Measurements from ENCODE around the gene RND2. TPM values are rescaled to one million over a fixed set of nuclear protein-coding genes. Genes with fewer than 3 reads are reported as not detected.

The RND2 gene
- total RNA-seq, 1 experiment from 2014 or later: 5.5 TPM

DNA sequence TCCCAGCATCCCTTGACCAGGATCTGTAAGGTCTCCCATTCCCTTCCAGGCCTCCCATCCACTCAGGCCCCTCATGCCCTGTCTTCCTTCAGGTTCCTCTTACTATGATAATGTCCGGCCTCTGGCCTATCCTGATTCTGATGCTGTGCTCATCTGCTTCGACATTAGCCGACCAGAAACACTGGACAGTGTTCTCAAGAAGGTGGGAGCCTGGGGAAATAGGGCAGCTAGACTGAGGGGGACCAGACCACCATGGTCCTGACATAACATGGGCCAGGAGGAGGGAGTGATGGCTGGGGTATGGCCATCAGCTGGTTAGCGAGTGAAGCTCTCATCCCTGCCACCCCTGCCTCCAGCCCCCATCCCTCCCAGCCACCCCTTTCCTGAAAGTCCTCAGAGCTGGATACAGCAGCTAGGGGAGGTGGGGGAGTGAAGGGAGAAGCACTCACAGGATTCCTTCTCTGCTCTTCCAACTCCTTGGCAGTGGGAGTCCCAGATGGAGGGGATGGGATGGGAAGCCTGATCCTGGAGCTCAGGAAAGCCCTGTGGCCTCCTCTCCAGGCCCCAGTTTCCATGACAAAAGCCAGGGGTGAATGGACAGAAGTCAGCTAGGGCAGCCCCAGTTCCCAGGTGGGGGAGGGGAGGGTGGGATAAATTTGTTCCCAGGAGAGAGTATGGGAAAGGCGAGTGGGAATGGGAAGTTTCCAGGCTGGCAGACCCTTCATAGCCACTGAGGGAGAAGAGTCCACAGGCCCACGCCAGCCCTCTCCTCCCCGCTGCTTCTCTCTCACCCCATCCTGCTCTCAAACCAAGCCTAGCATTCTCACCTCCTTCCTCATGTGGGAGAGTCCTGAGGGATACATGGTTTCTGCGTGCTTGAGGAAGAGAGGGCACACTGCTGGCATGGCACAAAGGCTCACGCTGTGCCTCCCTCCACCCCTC lies 2.3 kb downstream of the RND2 start:
- Histone ChIP-seq H3K27me3 (replicated peaks; ENCODE audit: insufficient read depth, low read depth, low read length, poor library complexity) (no peaks in the 10 kb centered on the region), H3K9me3 (ENCODE audit: low read depth, low read length, poor library complexity, severe bottlenecking) (no peaks in the 10 kb centered on the region), H3K27ac (ENCODE audit: low read depth, low read length, poor library complexity, severe bottlenecking) (no peak overlapping the region), H3K36me3 (ENCODE audit: insufficient read depth, low read length, poor library complexity, severe bottlenecking) (no peaks in the 10 kb centered on the region), H3K4me3 (ENCODE audit: low read depth, low read length, poor library complexity, severe bottlenecking) (no peak overlapping the region), H3K4me1 (ENCODE audit: insufficient read depth, low read length, poor library complexity, severe bottlenecking) (no peaks in the 10 kb centered on the region)
- TF ChIP-seq CTCF (conservative IDR thresholded peaks at IDR 0.05; ENCODE audit: low read depth, low read length): no peak
- no peak for TF ChIP-seq EZH2 (IDR thresholded peaks at IDR 0.05; ENCODE audit: borderline replicate concordance, low read depth, low read length, poor library complexity, severe bottlenecking)
- no TSS peak for BruUV-seq (replicated peaks)
- POLR2A ChIA-PET (ENCODE audit: low non-redundant PET): no interaction called here
- no peak for DNase-seq (ENCODE audit: low spot score)
- intact Hi-C loops (cut with micrococcal nuclease; ENCODE audit: unreplicated experiment): loop anchor here (10.0 kb wide), 1 partner anchor 97 kb away; the partner anchor contains the start of gene BRCA1
- CTCF ChIA-PET: no interaction called here

- ChIA-PET CTCF (no interaction called here), POLR2A (ENCODE audit: low non-redundant PET) (no interaction called here)
- no peaks in the 10 kb centered on the region for H3K4me1 ChIP-seq (ENCODE audit: insufficient read depth, low read length, poor library complexity, severe bottlenecking)
- no TSS peak for BruUV-seq (replicated peaks)
- H3K36me3 ChIP-seq (ENCODE audit: insufficient read depth, low read length, poor library complexity, severe bottlenecking): no peaks in the 10 kb centered on the region
- TF ChIP-seq EZH2 (IDR thresholded peaks at IDR 0.05; ENCODE audit: borderline replicate concordance, low read depth, low read length, poor library complexity, severe bottlenecking) (no peak), CTCF (conservative IDR thresholded peaks at IDR 0.05; ENCODE audit: low read depth, low read length) (no peak)
- no peak overlapping the region for H3K4me3 ChIP-seq (ENCODE audit: low read depth, low read length, poor library complexity, severe bottlenecking)
- intact Hi-C loops (cut with micrococcal nuclease; ENCODE audit: unreplicated experiment): loop anchor here (10.0 kb wide), 1 partner anchor 96 kb away; the partner anchor contains the start of gene BRCA1
- no peak overlapping the region for H3K27ac ChIP-seq (ENCODE audit: low read depth, low read length, poor library complexity, severe bottlenecking)
- no peaks in the 10 kb centered on the region for H3K27me3 ChIP-seq (replicated peaks; ENCODE audit: insufficient read depth, low read depth, low read length, poor library complexity)
- H3K9me3 ChIP-seq (ENCODE audit: low read depth, low read length, poor library complexity, severe bottlenecking): no peaks in the 10 kb centered on the region
- no peak for DNase-seq (ENCODE audit: low spot score)
Measured at GRCh38 chr17:43028221-43028861, 3.3 kb downstream of the RND2 start.

DNA sequence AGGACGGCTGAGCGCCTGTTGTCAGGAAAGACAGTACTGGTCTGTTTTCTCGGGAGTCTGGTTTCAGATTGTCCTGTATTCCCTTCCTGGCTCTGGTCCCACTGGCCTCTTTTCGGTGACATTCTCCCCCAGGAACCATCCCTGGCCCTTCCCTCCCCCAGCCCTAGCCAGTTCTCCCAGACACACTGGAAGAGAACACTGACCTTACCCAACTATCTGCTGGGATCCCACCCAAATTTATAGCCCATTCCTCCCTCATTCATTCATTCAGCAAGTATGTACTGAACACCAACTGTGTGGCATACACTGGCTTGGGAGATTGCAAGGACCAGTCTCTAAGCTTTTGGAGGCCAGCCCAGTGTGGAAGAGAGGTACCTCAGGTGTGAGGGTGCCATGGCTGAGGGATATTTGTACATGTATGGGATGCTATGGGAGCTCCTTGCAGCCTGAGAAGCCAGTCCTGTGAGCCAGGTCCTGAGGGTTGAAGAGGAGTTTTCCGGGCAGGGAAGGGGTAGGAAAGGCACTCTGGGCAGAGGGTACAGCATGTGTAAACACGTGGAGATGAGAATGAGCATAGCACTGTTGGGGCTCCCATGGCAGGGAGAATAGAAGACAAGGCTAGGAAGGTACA lies 5.2 kb downstream of the RND2 start:
- intact Hi-C loops (cut with micrococcal nuclease; ENCODE audit: unreplicated experiment): no loop called here
- ChIA-PET CTCF (interaction anchor here (0.7 kb wide), 1 partner anchor 21 kb away, joined by 3 read pairs; no protein-coding TSS in a partner anchor), POLR2A (ENCODE audit: low non-redundant PET) (no interaction called here)
- Histone ChIP-seq H3K36me3 (ENCODE audit: insufficient read depth, low read length, poor library complexity, severe bottlenecking) (no peaks in the 10 kb centered on the region), H3K4me3 (ENCODE audit: low read depth, low read length, poor library complexity, severe bottlenecking) (no peak overlapping the region), H3K4me1 (ENCODE audit: insufficient read depth, low read length, poor library complexity, severe bottlenecking) (no peaks in the 10 kb centered on the region), H3K9me3 (ENCODE audit: low read depth, low read length, poor library complexity, severe bottlenecking) (no peaks in the 10 kb centered on the region), H3K27ac (ENCODE audit: low read depth, low read length, poor library complexity, severe bottlenecking) (no peak overlapping the region), H3K27me3 (replicated peaks; ENCODE audit: insufficient read depth, low read depth, low read length, poor library complexity) (no peaks in the 10 kb centered on the region)
- DNase-seq (ENCODE audit: low spot score): no peak
- BruUV-seq (replicated peaks): no TSS peak
- TF ChIP-seq EZH2 (IDR thresholded peaks at IDR 0.05; ENCODE audit: borderline replicate concordance, low read depth, low read length, poor library complexity, severe bottlenecking) (no peak), CTCF (conservative IDR thresholded peaks at IDR 0.05; ENCODE audit: low read depth, low read length) (no peak)
